ENCODE data around the gene MCM6.

- no peak for TF ChIP-seq CTCF (conservative IDR thresholded peaks at IDR 0.05; ENCODE audit: low read depth in 2 of 2)
- no peak for TF ChIP-seq EZH2 (IDR thresholded peaks at IDR 0.05; ENCODE audit: low read depth, unreplicated experiment)
- no peak for TF ChIP-seq POLR2AphosphoS5 (IDR thresholded peaks at IDR 0.05; ENCODE audit: low read depth)
- TF ChIP-seq REST (IDR thresholded peaks at IDR 0.05; ENCODE audit: unreplicated experiment) = no peak
- no peak for TF ChIP-seq CREB1 (CRISPR knock-in tag; IDR thresholded peaks at IDR 0.05; ENCODE audit: low read depth)
- no peak for TF ChIP-seq EZH2phosphoT487 (IDR thresholded peaks at IDR 0.05; ENCODE audit: unreplicated experiment)
- TF ChIP-seq NANOG (IDR thresholded peaks at IDR 0.05; ENCODE audit: borderline replicate concordance) = no peak
These were observed 37.7 kb downstream of the MCM6 start for GRCh38 chr2:135838502-135838901.
